ENCODE measurements around the gene PTPRN2.

PTPRN2 gene

DNA sequence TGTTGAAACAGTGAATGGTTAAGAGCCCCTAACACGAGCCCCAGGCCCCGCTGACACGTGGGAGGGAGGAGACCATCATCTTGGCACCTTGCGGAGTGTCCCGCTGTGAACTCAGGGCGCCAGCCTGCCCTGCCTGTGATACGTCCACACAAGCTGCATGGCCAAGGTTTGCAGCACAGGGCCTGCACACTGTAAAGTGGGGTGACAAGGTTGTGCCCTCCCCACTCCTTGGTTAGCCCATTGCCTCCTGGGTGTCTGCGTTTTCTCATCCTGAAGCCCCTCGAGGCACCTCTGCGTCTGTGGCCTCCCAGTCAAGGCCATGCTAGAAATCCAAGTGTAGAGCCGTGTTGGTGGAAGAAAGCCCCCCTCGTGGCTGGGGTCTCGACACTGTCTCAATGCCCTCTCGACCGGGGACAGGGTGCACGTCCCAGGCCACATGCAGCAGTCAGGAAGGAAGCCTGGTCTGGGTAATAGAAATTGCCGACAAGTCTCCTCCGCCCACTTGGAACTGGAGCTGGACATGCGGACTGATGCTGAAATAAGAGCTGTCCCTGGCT, 1058.8 kb downstream of the PTPRN2 start:
- ChIA-PET CTCF (no interaction called here), POLR2A (no interaction called here)
- no peak for TF ChIP-seq TARDBP (IDR thresholded peaks at IDR 0.05)
- no peak for TF ChIP-seq ZNF384 (IDR thresholded peaks at IDR 0.05)
- no peak for TF ChIP-seq NFRKB (IDR thresholded peaks at IDR 0.05)
- TF ChIP-seq SUZ12 (IDR thresholded peaks at IDR 0.05) = no peak
- TF ChIP-seq HDGF (IDR thresholded peaks at IDR 0.05; ENCODE audit: borderline replicate concordance) = no peak
- TF ChIP-seq CTBP1 (IDR thresholded peaks at IDR 0.05; ENCODE audit: borderline replicate concordance) = no peak
- no peak for TF ChIP-seq ARNT (IDR thresholded peaks at IDR 0.05)
- no peak for TF ChIP-seq FOXM1 (IDR thresholded peaks at IDR 0.05; ENCODE audit: borderline replicate concordance)
- no peak for TF ChIP-seq FOXA1 (IDR thresholded peaks at IDR 0.05)
- no peak for TF ChIP-seq L3MBTL2 (conservative IDR thresholded peaks at IDR 0.05)
- no peak for TF ChIP-seq LEF1 (IDR thresholded peaks at IDR 0.05; ENCODE audit: borderline replicate concordance)
- TF ChIP-seq SP1 (IDR thresholded peaks at IDR 0.05) = no peak
- no peak for TF ChIP-seq BHLHE40 (IDR thresholded peaks at IDR 0.05; ENCODE audit: borderline replicate concordance)
- no peak for TF ChIP-seq FOXK2 (IDR thresholded peaks at IDR 0.05)
- no peak for DNase-seq (ENCODE audit: extremely low spot score)

DNA sequence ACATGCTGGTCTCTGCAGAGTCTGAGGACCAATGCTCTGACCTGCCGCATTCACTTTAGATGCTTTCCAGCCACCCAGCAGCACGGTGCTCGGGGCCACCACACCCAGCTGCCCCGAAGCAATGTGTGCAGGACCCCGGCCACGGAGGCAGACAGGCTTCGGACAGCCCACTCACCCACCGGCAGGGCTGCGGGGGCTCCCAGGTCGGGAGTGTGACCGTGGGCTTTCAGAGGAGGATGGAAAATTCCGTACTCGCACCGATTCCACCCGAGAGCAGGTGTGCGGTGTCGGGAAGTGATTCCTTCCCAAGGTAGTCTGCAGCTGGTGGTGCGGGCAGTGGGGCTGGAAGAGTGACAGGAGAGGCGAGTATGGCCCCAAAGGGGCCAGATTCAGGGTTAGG, 1059.9 kb downstream of the PTPRN2 start:
- TF ChIP-seq FOXA1 (IDR thresholded peaks at IDR 0.05) (no peak), ZNF384 (IDR thresholded peaks at IDR 0.05) (no peak), HDGF (IDR thresholded peaks at IDR 0.05; ENCODE audit: borderline replicate concordance) (no peak), PKNOX1 (IDR thresholded peaks at IDR 0.05) (no peak), SUZ12 (IDR thresholded peaks at IDR 0.05) (no peak), SP1 (IDR thresholded peaks at IDR 0.05) (no peak), LEF1 (IDR thresholded peaks at IDR 0.05; ENCODE audit: borderline replicate concordance) (no peak), ELF4 (IDR thresholded peaks at IDR 0.05) (no peak), NFRKB (IDR thresholded peaks at IDR 0.05) (no peak), FOXK2 (IDR thresholded peaks at IDR 0.05) (no peak), ARNT (IDR thresholded peaks at IDR 0.05) (no peak), L3MBTL2 (conservative IDR thresholded peaks at IDR 0.05) (no peak), FOXM1 (IDR thresholded peaks at IDR 0.05; ENCODE audit: borderline replicate concordance) (no peak), TARDBP (IDR thresholded peaks at IDR 0.05) (no peak), CTBP1 (IDR thresholded peaks at IDR 0.05; ENCODE audit: borderline replicate concordance) (no peak), BHLHE40 (IDR thresholded peaks at IDR 0.05; ENCODE audit: borderline replicate concordance) (no peak)
- ChIA-PET CTCF (no interaction called here), POLR2A (interaction anchor here (0.6 kb wide), 1 partner anchor 1329 kb away, joined by 3 read pairs; no protein-coding TSS in a partner anchor)
- DNase-seq (ENCODE audit: extremely low spot score) = no peak

- ChIA-PET POLR2A (no interaction called here), CTCF (no interaction called here)
Measured at GRCh38 chr7:157526913-157527634, 1060.5 kb downstream of the PTPRN2 start.

DNA sequence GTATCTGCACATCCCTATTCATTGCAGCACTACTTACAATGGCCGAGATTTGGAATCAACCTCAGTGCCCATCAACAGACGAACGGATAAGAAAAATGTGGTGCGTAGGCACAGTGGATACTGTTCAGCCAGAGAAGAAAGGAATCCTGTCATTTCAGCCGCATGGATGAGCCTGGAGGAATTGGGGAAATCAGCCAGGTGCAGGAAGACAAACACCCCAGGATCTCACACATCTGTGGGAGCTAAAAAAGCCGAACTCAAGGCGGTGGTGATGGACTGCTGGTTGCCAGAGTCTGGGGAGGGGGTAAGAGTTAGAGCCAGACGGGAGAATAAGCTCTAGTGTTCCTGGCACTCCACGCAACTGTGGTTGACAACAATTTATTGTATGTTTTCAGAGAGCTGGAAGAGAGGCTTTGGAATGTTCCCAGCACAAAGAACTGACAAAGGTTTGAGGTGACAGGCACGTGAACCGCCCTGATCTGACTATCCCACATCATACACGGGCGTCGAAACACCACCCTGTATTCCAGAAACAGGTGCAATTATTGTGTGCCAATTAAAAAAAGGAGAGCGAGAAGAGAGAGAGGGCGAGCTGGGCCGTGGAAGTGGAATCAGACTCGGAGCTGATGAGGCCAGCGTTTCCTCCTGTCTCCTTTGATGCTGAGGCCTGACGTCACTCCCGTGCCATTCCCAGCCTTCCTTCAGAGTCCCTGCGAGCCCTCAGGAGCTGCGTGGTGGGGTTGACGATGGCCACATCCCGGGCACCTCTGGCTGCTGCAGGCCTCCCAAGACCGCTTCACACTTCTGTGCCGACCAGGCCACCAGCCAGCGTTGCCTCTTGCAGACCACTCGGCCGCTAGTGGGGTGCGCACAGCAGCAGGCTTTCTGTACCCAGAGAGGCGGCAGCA, 1061.4 kb downstream of the PTPRN2 start:
- POLR2A ChIA-PET = no interaction called here
- TF ChIP-seq HDGF (IDR thresholded peaks at IDR 0.05; ENCODE audit: borderline replicate concordance) = no peak
- no peak for TF ChIP-seq ZNF384 (IDR thresholded peaks at IDR 0.05)
- no peak for TF ChIP-seq FOXA1 (IDR thresholded peaks at IDR 0.05)
- TF ChIP-seq SUZ12 (IDR thresholded peaks at IDR 0.05) = no peak
- no peak for TF ChIP-seq FOXM1 (IDR thresholded peaks at IDR 0.05; ENCODE audit: borderline replicate concordance)
- TF ChIP-seq FOXK2 (IDR thresholded peaks at IDR 0.05) = no peak
- TF ChIP-seq L3MBTL2 (conservative IDR thresholded peaks at IDR 0.05) = no peak
- TF ChIP-seq ELF4 (IDR thresholded peaks at IDR 0.05) = no peak
- no peak for TF ChIP-seq ARNT (IDR thresholded peaks at IDR 0.05)
- TF ChIP-seq LEF1 (IDR thresholded peaks at IDR 0.05; ENCODE audit: borderline replicate concordance) = no peak
- CTCF ChIA-PET = no interaction called here
- no peak for DNase-seq (ENCODE audit: extremely low spot score)

More at GRCh38 chr7:157526913-157527634, 1060.5 kb downstream of the PTPRN2 start:
- TF ChIP-seq HDGF (IDR thresholded peaks at IDR 0.05; ENCODE audit: borderline replicate concordance) (no peak), L3MBTL2 (conservative IDR thresholded peaks at IDR 0.05) (no peak), FOXK2 (IDR thresholded peaks at IDR 0.05) (no peak), NFRKB (IDR thresholded peaks at IDR 0.05) (no peak), FOXM1 (IDR thresholded peaks at IDR 0.05; ENCODE audit: borderline replicate concordance) (no peak), CTBP1 (IDR thresholded peaks at IDR 0.05; ENCODE audit: borderline replicate concordance) (no peak), TARDBP (IDR thresholded peaks at IDR 0.05) (no peak), ELF4 (IDR thresholded peaks at IDR 0.05) (no peak), LEF1 (IDR thresholded peaks at IDR 0.05; ENCODE audit: borderline replicate concordance) (no peak), ARNT (IDR thresholded peaks at IDR 0.05) (no peak), SP1 (IDR thresholded peaks at IDR 0.05) (no peak), SUZ12 (IDR thresholded peaks at IDR 0.05) (no peak), BHLHE40 (IDR thresholded peaks at IDR 0.05; ENCODE audit: borderline replicate concordance) (no peak), PKNOX1 (IDR thresholded peaks at IDR 0.05) (no peak)
- DNase-seq (ENCODE audit: extremely low spot score) = no peak

DNA sequence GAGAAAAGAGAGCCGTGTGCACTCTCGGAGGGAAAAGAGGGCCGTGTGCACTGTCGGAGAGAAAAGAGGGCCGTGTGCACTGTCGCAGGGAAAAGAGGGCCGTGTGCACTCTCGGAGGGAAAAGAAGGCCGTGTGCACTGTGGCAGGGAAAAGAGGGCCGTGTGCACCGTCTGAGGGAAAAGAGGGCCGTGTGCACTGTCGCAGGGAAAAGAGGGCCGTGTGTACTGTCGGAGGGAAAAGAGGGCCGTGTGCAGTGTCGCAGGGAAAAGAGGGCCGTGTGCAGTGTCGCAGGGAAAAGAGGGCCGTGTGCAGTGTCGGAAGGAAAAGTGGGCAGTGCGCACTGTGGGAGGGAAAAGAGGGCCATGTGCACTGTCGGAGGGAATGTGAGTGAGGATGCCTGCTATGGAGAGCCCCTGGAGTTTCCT, 1062.1 kb downstream of the PTPRN2 start:
- TF ChIP-seq PKNOX1 (IDR thresholded peaks at IDR 0.05) = no peak
- ChIA-PET POLR2A (no interaction called here), CTCF (no interaction called here)
- no peak for DNase-seq (ENCODE audit: extremely low spot score)
